ENCODE measurements around the gene ATP1A2. TPM values are rescaled to one million over a fixed set of nuclear protein-coding genes. Genes with fewer than 3 reads are reported as not detected.

Gene ATP1A2
- total RNA-seq, 1 donor from 2014 or later = 0.04 TPM

- TF ChIP-seq, protein P1, sequence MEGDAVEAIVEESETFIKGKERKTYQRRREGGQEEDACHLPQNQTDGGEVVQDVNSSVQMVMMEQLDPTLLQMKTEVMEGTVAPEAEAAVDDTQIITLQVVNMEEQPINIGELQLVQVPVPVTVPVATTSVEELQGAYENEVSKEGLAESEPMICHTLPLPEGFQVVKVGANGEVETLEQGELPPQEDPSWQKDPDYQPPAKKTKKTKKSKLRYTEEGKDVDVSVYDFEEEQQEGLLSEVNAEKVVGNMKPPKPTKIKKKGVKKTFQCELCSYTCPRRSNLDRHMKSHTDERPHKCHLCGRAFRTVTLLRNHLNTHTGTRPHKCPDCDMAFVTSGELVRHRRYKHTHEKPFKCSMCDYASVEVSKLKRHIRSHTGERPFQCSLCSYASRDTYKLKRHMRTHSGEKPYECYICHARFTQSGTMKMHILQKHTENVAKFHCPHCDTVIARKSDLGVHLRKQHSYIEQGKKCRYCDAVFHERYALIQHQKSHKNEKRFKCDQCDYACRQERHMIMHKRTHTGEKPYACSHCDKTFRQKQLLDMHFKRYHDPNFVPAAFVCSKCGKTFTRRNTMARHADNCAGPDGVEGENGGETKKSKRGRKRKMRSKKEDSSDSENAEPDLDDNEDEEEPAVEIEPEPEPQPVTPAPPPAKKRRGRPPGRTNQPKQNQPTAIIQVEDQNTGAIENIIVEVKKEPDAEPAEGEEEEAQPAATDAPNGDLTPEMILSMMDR (IDR thresholded peaks at IDR 0.05; ENCODE audit: insufficient read depth, low read length, poor library complexity, severe bottlenecking) = no peak
- H3K4me3 ChIP-seq (ENCODE audit: low read depth, low read length) = no peak overlapping the region
- peaks cover 39% of the 10 kb centered on the region for H3K27me3 ChIP-seq (ENCODE audit: control insufficient read depth, insufficient read depth, low read length)
- H3K36me3 ChIP-seq (ENCODE audit: control insufficient read depth, insufficient read depth, low read length) = no peaks in the 10 kb centered on the region
- no peak for DNase-seq (ENCODE audit: low read depth)
These were observed 44.3 kb upstream of the ATP1A2 start for GRCh38 chr1:160071289-160071688.

DNA sequence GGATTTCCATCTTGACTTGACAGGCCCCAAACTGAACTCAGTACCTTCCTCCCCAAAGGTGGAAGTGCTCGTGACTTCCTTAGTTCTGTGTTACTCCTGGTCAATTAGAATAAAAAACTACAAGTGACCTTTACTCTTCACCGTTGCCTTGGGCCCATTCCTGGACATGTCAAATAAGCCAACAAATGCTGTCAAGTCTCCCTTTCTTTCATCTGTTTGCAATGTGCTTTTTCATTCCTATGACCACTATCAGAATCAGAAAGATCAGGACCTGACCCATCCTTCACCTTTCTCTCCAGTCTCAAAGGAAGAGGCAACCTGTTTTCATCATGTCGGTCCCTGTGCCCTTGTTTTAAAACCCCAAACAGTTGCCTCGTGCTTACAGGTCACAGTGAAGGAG lies 40.7 kb upstream of the ATP1A2 start:
- peaks cover 22% of the 10 kb centered on the region for H3K27me3 ChIP-seq (ENCODE audit: control insufficient read depth, insufficient read depth, low read length)

GRCh38 chr1:160075836-160076235 lies 39.7 kb upstream of the ATP1A2 start:
- H3K27me3 ChIP-seq (ENCODE audit: control insufficient read depth, insufficient read depth, low read length) = peaks cover 22% of the 10 kb centered on the region
- no peak for DNase-seq (ENCODE audit: low read depth)
- no peaks in the 10 kb centered on the region for H3K36me3 ChIP-seq (ENCODE audit: control insufficient read depth, insufficient read depth, low read length)
- no peak overlapping the region for H3K4me3 ChIP-seq (ENCODE audit: low read depth, low read length)
- TF ChIP-seq, protein P1 (IDR thresholded peaks at IDR 0.05; ENCODE audit: insufficient read depth, low read length, poor library complexity, severe bottlenecking) = no peak

More for the DNA sequence above, 40.7 kb upstream of the ATP1A2 start:
- Histone ChIP-seq H3K4me3 (ENCODE audit: low read depth, low read length) (no peak overlapping the region), H3K36me3 (ENCODE audit: control insufficient read depth, insufficient read depth, low read length) (no peaks in the 10 kb centered on the region)
- TF ChIP-seq, protein P1 (IDR thresholded peaks at IDR 0.05; ENCODE audit: insufficient read depth, low read length, poor library complexity, severe bottlenecking) = no peak
- no peak for DNase-seq (ENCODE audit: low read depth)

DNA sequence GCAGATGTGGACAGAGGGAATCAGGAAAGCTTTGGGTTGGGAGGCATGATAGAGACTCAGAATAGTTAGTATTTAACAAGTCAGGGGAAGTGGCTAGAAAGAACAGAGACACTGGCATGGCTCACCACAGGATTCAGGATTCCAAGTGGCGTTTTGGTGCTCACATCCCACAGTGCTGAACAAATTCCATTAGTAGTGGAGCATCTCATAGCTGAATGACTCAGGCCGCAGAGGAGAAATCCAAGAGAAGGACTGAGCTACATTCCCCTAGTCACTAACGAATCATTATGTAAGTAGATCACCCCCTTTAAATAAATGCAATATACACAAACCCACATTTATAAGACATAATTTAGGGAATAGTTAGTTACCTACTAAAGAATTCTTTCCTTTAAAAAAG lies 39.3 kb upstream of the ATP1A2 start:
- H3K27me3 ChIP-seq (ENCODE audit: control insufficient read depth, insufficient read depth, low read length) = peaks cover 27% of the 10 kb centered on the region
- no peak overlapping the region for H3K4me3 ChIP-seq (ENCODE audit: low read depth, low read length)
- no peak for DNase-seq (ENCODE audit: low read depth)
- no peaks in the 10 kb centered on the region for H3K36me3 ChIP-seq (ENCODE audit: control insufficient read depth, insufficient read depth, low read length)
- TF ChIP-seq, protein P1 (IDR thresholded peaks at IDR 0.05; ENCODE audit: insufficient read depth, low read length, poor library complexity, severe bottlenecking) = no peak

- TF ChIP-seq, protein P1 (IDR thresholded peaks at IDR 0.05; ENCODE audit: insufficient read depth, low read length, poor library complexity, severe bottlenecking) = no peak
- Histone ChIP-seq H3K4me3 (ENCODE audit: low read depth, low read length) (no peak overlapping the region), H3K27me3 (ENCODE audit: control insufficient read depth, insufficient read depth, low read length) (peaks cover 37% of the 10 kb centered on the region), H3K36me3 (ENCODE audit: control insufficient read depth, insufficient read depth, low read length) (no peaks in the 10 kb centered on the region)
- no peak for DNase-seq (ENCODE audit: low read depth)
These were observed 38.1 kb upstream of the ATP1A2 start for GRCh38 chr1:160077486-160077885.

DNA sequence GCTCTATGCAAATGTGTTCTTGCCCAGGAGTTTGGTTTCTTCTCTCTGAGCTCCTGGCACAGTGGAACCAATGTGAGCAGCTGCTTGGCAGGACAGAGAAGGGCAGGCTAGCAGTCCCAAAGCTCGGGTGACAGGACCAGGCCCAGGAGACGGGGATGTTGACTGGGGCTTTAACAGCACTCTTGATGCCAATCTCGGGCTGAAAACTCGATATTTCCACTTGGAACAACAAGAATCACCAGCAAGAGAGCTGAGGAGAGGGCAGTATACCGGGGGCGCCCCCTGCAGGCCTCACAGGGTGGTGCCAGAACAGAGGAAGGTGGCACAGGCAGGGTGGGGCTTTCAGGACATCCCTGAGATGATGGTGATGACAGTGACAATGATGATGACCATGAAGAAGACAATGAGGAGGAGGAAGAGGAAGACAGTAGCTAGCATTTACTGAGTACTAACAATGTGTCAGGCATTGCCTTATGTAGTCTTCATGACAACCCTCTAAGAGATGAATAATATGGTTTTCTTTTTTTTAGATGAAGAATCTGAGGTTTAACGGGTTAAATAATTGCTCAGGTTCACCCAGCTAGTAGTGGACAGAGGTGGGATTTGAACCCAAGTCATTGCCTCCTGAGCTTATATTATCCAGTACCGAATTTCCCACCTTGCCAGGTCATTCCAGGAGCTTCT lies 36.9 kb upstream of the ATP1A2 start:
- Histone ChIP-seq H3K36me3 (ENCODE audit: control insufficient read depth, insufficient read depth, low read length) (no peaks in the 10 kb centered on the region), H3K4me3 (ENCODE audit: low read depth, low read length) (no peak overlapping the region), H3K27me3 (ENCODE audit: control insufficient read depth, insufficient read depth, low read length) (peaks cover 47% of the 10 kb centered on the region)
- TF ChIP-seq, protein P1 (IDR thresholded peaks at IDR 0.05; ENCODE audit: insufficient read depth, low read length, poor library complexity, severe bottlenecking) = peak; percentile 82
- no peak for DNase-seq (ENCODE audit: low read depth)

Measured in kidney epithelial cell (primary cell).